HG02763 (cell line): Measurements from ENCODE around the gene FTO.

Source experiments
- ATAC-seq: cut with Tn5 transposase; IDR thresholded peaks from one replicate; pipeline ENCODE4 v1.9.1; 2021; ENCODE audit warnings: mild to moderate bottlenecking, moderate library complexity; ENCODE audit not compliant: unreplicated experiment

FTO gene

GRCh38 chr16:54140057-54140787 is 436.3 kb downstream of the FTO start:
- ATAC-seq = no peak

GRCh38 chr16:54140788-54141136 is 436.8 kb downstream of the FTO start:
- ATAC-seq = no peak

- ATAC-seq = no peak
Measured at GRCh38 chr16:54142787-54143186, 438.8 kb downstream of the FTO start.

- ATAC-seq = no peak
Measured at GRCh38 chr16:54143410-54143809, 439.5 kb downstream of the FTO start.

- no peak for ATAC-seq
Measured at GRCh38 chr16:54143934-54144571, 440.1 kb downstream of the FTO start.

GRCh38 chr16:54144572-54144947 is 440.6 kb downstream of the FTO start:
- no peak for ATAC-seq

- ATAC-seq = no peak
Measured at GRCh38 chr16:54145881-54146280, 441.9 kb downstream of the FTO start.

GRCh38 chr16:54148974-54149373 is 445.0 kb downstream of the FTO start:
- no peak for ATAC-seq

GRCh38 chr16:54150861-54151260 is 446.9 kb downstream of the FTO start:
- ATAC-seq = no peak

- no peak for ATAC-seq
Measured at GRCh38 chr16:54152362-54153239, 448.6 kb downstream of the FTO start.

GRCh38 chr16:54153240-54153934 is 449.4 kb downstream of the FTO start:
- ATAC-seq = no peak

GRCh38 chr16:54156349-54156748 is 452.4 kb downstream of the FTO start:
- ATAC-seq = no peak

GRCh38 chr16:54158986-54159385 is 455.0 kb downstream of the FTO start:
- no peak for ATAC-seq

- ATAC-seq = no peak
Measured at GRCh38 chr16:54159490-54160080, 455.6 kb downstream of the FTO start.

- ATAC-seq = no peak
Measured at GRCh38 chr16:54160252-54160860, 456.4 kb downstream of the FTO start.

GRCh38 chr16:54160939-54161897 is 457.3 kb downstream of the FTO start:
- ATAC-seq = no peak

GRCh38 chr16:54163197-54163843 is 459.4 kb downstream of the FTO start:
- ATAC-seq = no peak

- ATAC-seq = no peak
Measured at GRCh38 chr16:54164789-54165173, 460.8 kb downstream of the FTO start.
